Neural progenitor cell (in vitro differentiated cells): ENCODE measurements around the gene NPIPB4.
"Not testable (repeated sequence)": the region's sequence is repeated elsewhere in the genome, so short reads cannot be mapped to it uniquely, and the experiment has no call there.

Experiments used
- EZH2 ChIP-seq: fragments of 200-600 bp; sonication (generic); IDR thresholded peaks from 2 replicates; pipeline ENCODE4 v1.6.1; 2017; ENCODE audit warnings: antibody characterized with exemption, mild to moderate bottlenecking, moderate library complexity
- EZH2phosphoT487 ChIP-seq: fragments of 200-600 bp; sonication (generic); IDR thresholded peaks from 2 replicates; pipeline ENCODE4 v1.6.1; 2017; ENCODE audit warnings: antibody characterized with exemption
- TF ChIP-seq, protein P1 (sequence below): fragments of 200-600 bp; sonication (generic); IDR thresholded peaks from 2 replicates; pipeline ENCODE4 v1.5.1; 2017; ENCODE audit warnings: antibody characterized with exemption, mild to moderate bottlenecking

DNA sequence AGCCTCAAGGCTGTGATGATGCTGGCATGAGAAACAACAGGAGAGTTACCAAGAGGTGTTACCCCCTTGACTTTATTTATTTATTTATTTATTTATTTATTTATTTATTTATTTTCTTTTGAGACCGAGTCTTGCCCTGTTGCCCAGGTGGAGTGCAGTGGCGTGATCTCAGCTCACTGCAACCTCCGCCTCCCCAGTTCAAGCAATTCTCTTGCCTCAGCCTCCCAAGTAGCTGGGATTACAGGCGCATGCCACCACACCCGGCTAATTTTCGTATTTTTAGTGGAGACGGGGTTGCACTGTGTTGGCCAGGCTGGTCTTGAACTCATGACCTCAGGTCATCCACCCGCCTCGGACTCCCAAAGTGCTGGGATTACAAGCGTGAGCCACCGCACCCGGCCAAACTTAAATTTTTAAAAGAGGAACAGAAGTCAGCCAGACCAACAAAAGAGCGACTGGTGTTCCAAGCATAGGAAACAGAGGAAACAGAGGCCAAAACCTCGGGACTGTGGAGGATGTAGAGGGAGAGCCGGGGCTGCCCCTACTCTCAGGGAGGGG lies 36.6 kb downstream of the NPIPB4 start:
- TF ChIP-seq, protein P1, sequence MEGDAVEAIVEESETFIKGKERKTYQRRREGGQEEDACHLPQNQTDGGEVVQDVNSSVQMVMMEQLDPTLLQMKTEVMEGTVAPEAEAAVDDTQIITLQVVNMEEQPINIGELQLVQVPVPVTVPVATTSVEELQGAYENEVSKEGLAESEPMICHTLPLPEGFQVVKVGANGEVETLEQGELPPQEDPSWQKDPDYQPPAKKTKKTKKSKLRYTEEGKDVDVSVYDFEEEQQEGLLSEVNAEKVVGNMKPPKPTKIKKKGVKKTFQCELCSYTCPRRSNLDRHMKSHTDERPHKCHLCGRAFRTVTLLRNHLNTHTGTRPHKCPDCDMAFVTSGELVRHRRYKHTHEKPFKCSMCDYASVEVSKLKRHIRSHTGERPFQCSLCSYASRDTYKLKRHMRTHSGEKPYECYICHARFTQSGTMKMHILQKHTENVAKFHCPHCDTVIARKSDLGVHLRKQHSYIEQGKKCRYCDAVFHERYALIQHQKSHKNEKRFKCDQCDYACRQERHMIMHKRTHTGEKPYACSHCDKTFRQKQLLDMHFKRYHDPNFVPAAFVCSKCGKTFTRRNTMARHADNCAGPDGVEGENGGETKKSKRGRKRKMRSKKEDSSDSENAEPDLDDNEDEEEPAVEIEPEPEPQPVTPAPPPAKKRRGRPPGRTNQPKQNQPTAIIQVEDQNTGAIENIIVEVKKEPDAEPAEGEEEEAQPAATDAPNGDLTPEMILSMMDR: not testable (repeated sequence)
- not testable (repeated sequence) for TF ChIP-seq EZH2, EZH2phosphoT487
